Effector CD8-positive, alpha-beta T cell (primary cell): ENCODE results near the gene CRAMP1.

Source experiments
- DNase-seq: peaks from one replicate; lab custom pipeline; 2025; lab: John Stamatoyannopoulos, UW

Gene CRAMP1

GRCh38 chr16:1632638-1632970 lies 20.4 kb downstream of the CRAMP1 start:
- DNase-seq, result no peak

GRCh38 chr16:1633310-1633709 lies 21.1 kb downstream of the CRAMP1 start:
- DNase-seq, result no peak

GRCh38 chr16:1634541-1634940 lies 22.4 kb downstream of the CRAMP1 start:
- no peak for DNase-seq

GRCh38 chr16:1635070-1635469 lies 22.9 kb downstream of the CRAMP1 start:
- DNase-seq, result no peak

- no peak for DNase-seq
These were observed 25.4 kb downstream of the CRAMP1 start for GRCh38 chr16:1637526-1637925.

- no peak for DNase-seq
These were observed 26.6 kb downstream of the CRAMP1 start for GRCh38 chr16:1638757-1639156.

- DNase-seq, result no peak
These were observed 27.1 kb downstream of the CRAMP1 start for GRCh38 chr16:1639282-1639681.

- no peak for DNase-seq
These were observed 27.7 kb downstream of the CRAMP1 start for GRCh38 chr16:1639860-1640259.

- DNase-seq, result no peak
These were observed 28.2 kb downstream of the CRAMP1 start for GRCh38 chr16:1640261-1640941.

GRCh38 chr16:1641261-1641660 lies 29.1 kb downstream of the CRAMP1 start:
- no peak for DNase-seq

GRCh38 chr16:1642148-1642547 lies 30.0 kb downstream of the CRAMP1 start:
- no peak for DNase-seq

- no peak for DNase-seq
These were observed 30.6 kb downstream of the CRAMP1 start for GRCh38 chr16:1642753-1643152.

- DNase-seq, result no peak
These were observed 31.4 kb downstream of the CRAMP1 start for GRCh38 chr16:1643521-1643920.

GRCh38 chr16:1645914-1646525 lies 33.9 kb downstream of the CRAMP1 start:
- no peak for DNase-seq

GRCh38 chr16:1647856-1648255 lies 35.7 kb downstream of the CRAMP1 start:
- no peak for DNase-seq

- DNase-seq, result no peak
These were observed 38.0 kb downstream of the CRAMP1 start for GRCh38 chr16:1650131-1650530.

GRCh38 chr16:1651094-1651973 lies 39.2 kb downstream of the CRAMP1 start:
- DNase-seq, result no peak

- DNase-seq, result no peak
These were observed 39.8 kb downstream of the CRAMP1 start for GRCh38 chr16:1651974-1652312.

- no peak for DNase-seq
These were observed 40.9 kb downstream of the CRAMP1 start for GRCh38 chr16:1653023-1653422.

- no peak for DNase-seq
These were observed 42.5 kb downstream of the CRAMP1 start for GRCh38 chr16:1654505-1655268.

GRCh38 chr16:1655269-1655807 lies 43.2 kb downstream of the CRAMP1 start:
- DNase-seq, result no peak
